ENCODE data around the gene AKAP12.

DNA sequence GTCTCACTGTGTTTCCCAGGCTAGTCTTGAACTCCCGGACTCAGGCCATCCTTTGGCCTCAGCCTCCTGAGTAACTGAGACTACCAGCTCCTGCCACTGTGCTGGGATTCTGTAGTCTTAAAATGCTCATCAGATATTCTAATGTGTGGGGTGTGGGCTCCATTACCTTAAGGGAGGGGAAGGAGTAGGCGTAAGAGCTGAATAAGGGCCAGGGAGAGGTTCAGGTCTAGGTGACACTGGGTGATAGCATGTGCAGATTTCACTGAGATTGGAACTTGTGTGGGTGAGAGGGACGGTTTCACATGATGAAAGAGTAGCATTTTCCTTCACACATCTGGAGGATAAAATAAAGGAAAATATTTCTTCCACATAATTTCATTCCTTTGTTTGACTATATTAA, 8.5 kb downstream of the AKAP12 start:
- TF ChIP-seq POLR2AphosphoS5 (IDR thresholded peaks at IDR 0.05; ENCODE audit: low read depth) (no peak), EZH2 (IDR thresholded peaks at IDR 0.05; ENCODE audit: low read depth, unreplicated experiment) (no peak), CREB1 (CRISPR knock-in tag; IDR thresholded peaks at IDR 0.05; ENCODE audit: low read depth) (no peak), EZH2phosphoT487 (IDR thresholded peaks at IDR 0.05; ENCODE audit: unreplicated experiment) (no peak), ZNF331 (CRISPR knock-in tag; IDR thresholded peaks at IDR 0.05; ENCODE audit: low read depth) (no peak), NANOG (IDR thresholded peaks at IDR 0.05; ENCODE audit: borderline replicate concordance) (no peak)
- TF ChIP-seq, protein P1, sequence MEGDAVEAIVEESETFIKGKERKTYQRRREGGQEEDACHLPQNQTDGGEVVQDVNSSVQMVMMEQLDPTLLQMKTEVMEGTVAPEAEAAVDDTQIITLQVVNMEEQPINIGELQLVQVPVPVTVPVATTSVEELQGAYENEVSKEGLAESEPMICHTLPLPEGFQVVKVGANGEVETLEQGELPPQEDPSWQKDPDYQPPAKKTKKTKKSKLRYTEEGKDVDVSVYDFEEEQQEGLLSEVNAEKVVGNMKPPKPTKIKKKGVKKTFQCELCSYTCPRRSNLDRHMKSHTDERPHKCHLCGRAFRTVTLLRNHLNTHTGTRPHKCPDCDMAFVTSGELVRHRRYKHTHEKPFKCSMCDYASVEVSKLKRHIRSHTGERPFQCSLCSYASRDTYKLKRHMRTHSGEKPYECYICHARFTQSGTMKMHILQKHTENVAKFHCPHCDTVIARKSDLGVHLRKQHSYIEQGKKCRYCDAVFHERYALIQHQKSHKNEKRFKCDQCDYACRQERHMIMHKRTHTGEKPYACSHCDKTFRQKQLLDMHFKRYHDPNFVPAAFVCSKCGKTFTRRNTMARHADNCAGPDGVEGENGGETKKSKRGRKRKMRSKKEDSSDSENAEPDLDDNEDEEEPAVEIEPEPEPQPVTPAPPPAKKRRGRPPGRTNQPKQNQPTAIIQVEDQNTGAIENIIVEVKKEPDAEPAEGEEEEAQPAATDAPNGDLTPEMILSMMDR (conservative IDR thresholded peaks at IDR 0.05; ENCODE audit: low read depth in 2 of 2): no peak
- TF ChIP-seq, protein P2, sequence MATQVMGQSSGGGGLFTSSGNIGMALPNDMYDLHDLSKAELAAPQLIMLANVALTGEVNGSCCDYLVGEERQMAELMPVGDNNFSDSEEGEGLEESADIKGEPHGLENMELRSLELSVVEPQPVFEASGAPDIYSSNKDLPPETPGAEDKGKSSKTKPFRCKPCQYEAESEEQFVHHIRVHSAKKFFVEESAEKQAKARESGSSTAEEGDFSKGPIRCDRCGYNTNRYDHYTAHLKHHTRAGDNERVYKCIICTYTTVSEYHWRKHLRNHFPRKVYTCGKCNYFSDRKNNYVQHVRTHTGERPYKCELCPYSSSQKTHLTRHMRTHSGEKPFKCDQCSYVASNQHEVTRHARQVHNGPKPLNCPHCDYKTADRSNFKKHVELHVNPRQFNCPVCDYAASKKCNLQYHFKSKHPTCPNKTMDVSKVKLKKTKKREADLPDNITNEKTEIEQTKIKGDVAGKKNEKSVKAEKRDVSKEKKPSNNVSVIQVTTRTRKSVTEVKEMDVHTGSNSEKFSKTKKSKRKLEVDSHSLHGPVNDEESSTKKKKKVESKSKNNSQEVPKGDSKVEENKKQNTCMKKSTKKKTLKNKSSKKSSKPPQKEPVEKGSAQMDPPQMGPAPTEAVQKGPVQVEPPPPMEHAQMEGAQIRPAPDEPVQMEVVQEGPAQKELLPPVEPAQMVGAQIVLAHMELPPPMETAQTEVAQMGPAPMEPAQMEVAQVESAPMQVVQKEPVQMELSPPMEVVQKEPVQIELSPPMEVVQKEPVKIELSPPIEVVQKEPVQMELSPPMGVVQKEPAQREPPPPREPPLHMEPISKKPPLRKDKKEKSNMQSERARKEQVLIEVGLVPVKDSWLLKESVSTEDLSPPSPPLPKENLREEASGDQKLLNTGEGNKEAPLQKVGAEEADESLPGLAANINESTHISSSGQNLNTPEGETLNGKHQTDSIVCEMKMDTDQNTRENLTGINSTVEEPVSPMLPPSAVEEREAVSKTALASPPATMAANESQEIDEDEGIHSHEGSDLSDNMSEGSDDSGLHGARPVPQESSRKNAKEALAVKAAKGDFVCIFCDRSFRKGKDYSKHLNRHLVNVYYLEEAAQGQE (IDR thresholded peaks at IDR 0.05; ENCODE audit: unreplicated experiment): no peak
- TF ChIP-seq, protein P3, sequence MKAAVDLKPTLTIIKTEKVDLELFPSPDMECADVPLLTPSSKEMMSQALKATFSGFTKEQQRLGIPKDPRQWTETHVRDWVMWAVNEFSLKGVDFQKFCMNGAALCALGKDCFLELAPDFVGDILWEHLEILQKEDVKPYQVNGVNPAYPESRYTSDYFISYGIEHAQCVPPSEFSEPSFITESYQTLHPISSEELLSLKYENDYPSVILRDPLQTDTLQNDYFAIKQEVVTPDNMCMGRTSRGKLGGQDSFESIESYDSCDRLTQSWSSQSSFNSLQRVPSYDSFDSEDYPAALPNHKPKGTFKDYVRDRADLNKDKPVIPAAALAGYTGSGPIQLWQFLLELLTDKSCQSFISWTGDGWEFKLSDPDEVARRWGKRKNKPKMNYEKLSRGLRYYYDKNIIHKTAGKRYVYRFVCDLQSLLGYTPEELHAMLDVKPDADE (IDR thresholded peaks at IDR 0.05): no peak

Data from GM23338 (cell line).